ENCODE results near the gene GPRC5B.

GPRC5B gene

DNA sequence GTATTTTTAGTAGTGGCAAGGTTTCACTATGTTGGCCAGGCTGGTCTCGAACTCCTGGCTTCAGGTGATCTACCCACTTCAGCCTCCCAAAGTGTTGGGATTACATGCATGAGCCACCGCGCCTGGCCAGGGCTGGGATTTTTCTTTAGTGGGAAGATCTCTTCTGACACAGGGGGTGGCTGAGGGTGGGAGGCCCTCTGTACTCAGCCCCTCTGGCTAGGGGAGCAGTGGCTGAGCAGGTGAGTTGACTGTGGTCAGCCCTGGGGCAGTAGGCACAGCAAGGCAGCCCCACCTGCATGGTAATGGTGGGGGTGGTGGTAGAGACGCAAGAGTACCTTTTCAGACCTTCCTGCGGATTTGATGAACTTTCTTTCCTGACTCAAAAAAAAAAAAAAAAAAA is 12.3 kb upstream of the GPRC5B start:
- DNase-seq: no peak

DNA sequence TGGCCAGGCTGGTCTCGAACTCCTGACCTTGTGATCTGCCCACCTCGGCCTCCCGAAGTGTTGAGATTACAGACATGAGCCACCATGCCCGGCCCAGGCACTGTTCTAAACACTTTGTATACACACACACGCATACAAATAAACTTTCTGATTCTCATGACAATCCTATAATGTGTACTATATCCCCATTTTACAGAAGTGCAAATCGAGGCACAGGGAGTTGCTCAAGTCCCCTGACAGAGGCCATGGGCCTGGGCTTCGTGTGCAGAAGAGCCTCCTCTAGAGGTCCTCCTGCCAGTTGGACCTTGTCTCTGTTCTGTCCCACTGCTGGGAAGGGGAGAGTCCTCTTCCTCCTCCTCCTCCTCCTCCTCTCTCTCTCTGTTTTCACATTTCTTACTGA is 9.9 kb upstream of the GPRC5B start:
- DNase-seq: no peak

DNA sequence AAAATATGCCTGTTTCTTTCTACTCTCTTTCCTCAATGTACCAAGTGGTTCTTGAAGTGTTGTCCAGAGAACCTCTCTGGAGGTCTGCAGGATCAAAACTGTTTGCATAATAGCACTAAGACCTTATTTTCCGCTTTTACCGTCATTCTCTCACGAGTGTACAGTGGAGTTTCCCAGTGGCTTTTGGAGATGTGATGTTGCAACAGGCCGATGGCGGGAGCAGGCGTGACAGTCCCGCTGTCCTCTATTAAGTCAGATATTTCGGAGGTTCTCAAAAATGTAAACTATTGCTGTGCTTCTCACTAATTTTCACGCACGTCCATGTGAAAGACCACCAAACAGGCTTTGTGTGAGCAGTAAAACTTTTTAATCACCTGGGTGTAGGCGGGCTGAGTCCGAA is 8.3 kb upstream of the GPRC5B start:
- DNase-seq: no peak

DNA sequence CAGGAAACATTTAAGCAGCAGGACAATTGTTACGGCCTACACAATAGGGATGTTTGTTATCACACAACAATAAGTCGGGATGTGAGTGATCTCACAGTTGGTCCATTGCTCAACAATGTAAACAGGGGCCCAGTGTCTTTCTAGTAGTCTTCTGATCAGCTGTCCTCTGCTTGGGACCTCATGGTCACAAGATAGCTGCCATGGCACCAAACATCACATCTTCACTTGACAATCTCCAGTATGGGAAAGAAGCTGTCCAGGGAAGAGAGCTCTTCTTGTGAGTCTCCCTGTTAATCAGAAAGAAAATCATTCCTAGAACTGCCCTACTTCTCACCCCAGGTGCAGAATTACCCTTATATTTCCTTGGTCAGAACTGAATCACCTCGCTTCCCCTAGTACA is 6.3 kb upstream of the GPRC5B start:
- no peak for DNase-seq

DNA sequence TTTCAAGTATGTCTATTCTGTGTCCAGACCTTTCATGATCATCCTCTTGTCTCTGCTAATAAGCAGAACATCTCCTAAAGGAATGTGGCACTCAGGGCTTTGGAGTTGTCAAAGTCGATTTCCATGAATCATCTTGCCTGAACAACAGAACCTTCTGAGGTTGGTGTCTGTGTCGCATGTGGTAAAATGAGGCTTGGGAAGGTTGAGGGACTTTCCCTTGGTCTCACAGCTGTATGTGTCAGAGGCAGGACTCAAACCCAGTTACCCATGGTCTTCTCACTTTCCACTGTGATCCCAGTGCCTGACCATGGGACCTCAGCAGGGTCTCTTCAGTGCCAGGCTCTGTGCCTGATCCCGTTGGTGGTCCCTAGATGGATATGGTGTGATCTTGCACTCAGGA is 4.2 kb upstream of the GPRC5B start:
- DNase-seq: no peak

DNA sequence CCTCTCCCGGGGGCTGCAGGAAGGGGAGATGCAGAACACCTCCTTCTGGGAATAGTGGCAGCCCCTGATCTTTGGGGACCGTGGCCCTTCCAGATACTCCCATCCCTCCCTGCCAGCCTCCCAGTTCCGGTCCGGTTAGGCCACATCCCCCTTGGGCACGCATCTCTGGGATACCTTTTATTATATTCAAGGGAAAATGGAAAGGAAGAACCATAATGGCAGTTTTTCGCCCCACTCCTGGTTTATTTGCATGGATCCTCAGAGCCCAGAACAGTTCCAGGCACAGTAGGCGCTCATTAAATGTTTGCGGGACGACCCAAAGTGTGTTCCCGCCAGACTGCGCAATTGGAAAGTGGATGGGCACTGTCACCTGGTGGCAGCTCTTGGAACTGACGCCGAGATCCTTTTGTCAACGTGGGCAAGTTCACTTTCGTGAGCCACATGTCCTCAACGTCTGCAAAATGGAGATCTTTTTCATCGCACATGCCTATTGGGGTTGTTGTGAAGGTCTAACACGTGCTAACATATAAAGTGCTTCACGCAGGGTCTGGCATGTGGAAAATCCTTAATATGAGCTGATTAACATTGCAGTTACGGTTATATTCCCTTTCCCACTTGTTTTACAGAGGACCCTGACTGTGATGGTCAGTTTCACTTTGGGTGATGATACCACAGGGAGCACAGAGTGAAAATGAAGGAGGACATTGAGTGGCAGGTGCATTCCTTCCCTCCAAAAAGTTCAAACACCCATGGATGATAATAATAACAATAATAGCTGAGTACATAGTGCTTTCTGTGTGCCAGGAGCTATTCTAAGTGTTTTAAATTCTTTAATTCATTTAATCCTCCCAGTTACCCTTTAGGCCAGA is 1.7 kb upstream of the GPRC5B start:
- no peak for DNase-seq

DNA sequence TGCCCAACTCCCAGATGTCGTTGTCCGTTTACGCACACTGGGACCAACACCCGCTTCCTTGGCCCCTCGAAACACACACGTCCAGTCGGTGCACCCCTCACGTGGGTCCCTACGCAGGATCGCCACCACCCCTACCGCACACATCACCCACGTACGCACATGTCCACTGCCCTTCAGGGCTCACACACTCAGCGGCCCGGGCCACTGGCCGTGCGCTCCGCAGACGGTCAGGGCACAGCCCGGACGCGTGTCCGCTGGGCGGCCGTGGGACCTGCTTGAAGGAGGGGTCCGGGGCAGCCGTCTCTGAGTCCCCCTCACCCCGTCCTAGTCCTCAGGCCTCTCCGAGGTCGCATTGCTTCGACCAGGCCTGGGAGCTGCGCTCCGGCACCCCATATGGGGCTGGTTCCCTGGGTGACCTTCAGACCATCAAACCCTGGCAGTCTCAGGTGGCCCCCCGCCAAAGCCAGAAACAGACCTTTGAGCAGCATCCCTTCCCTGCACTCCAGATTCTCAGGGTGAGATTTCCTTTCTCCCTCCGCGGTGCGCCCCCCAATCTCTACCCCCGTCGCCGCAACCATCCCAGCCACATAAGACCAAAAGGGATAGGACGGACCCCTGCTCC is 914 bp upstream of the GPRC5B start:
- no peak for DNase-seq

DNA sequence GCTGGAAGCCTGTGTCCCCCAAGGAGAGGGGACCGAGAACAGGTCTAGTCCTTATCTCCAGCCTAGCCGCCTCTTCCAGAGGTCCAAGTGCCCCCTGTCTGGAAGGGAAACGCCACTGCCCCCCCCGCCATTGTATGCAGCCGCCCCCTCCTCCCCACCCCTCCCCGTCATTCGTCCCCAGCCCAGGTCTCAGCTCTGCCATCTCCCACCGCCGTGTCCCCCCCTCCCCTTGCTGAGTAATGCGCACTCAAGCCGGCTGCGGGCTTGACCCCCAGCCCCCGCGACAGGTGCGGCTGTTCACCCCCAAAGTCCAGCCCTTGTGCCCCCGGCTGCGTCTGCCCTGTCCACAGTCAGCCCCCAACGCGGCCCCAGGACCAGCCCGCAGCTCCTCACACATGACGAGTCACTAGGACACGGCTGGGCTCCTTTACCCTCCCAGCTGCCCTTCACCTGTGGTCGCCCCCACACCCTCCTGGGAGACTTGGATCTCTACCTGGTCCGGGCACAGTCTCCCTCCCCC is 622 bp downstream of the GPRC5B start:
- DNase-seq: no peak

DNA sequence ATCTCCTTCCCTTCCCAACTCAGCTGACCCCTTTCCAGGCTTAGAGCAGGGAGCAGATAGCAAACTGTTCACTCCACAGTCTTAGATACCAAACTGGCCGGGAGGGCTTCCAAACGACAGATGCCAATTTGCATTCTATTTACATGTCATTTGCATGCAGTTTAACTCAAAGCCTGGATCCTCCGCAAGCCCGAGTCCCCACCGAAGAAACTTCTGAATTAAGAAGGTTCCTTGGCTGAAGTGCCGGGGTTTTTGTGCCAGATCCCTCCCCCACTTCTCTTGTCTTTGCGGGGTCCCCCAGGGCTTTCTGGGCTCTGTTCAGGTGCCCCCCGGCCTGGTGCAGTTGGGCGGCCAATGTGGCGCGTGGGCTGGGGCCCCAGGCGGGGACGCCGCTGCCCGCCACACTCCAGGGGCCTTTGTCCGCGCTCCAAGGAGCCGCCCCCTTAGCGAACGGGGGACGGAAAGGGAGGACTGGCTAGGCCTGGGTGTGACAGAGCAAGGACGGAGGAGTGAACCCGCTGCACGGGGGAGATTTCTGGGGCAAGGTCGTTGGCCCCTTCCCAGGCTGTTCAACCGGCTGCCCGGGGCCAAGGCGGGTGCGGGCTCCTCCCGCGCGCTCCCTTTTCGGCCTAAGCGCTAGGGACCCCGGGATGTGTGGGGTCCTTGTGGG is 1.2 kb downstream of the GPRC5B start:
- DNase-seq: no peak

DNA sequence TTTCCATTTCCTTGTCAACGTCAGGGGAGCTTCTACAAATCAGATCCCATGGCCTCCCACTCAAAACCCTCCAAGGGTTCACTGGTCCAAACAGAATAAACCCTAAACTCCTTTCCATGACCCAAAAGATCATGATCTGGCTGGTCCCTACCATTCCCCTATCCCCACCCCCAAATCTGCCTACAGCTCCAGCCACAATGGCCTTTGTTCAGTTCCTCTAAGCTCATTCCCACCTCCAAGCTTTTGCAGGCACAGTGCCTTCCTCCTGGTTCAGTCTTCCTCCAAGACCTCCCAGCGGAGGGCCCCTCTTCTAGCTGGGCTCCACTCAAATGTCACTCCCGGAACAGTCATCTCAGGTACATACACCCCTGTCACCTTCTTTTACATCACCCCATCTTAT is 2.0 kb downstream of the GPRC5B start:
- DNase-seq: no peak

DNA sequence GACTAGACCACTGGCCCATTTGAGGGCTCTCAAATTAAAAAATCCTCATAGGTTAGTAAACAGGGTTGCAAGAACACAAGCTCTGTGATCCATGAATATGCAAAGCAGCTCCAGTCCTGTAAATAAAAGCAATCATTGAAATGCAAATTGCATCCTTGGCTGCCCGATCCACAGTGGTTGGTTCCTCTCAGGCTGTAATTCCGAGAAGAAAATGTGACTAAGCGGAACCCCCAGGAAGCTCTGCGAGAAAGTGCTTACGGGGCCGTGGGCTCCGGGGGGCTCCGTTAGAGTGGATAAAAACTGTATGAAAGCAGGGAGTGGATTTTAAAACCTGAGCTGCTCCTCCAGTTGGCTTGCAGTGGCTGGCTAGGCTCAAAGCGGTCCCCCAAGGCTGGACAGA is 2.5 kb downstream of the GPRC5B start:
- DNase-seq: no peak

DNA sequence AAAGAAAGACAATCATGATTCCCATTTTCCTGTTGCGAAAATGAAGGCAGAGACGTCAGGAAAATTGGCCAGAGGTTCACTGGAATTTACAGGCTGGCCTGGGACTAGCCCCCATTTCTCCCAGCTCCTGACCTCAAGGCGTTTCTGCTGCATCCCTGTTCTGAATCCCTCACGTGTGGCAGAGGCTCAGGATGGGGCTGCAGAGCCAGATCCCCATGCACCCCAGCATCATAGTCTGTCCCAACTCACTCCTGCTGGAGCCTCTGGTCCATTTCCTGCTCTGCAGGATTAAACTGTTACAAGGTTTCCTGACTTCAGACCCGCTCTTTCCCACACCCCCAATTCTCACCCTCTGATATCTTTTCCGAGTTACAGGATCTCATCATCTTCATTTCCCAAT is 2.9 kb downstream of the GPRC5B start:
- DNase-seq: no peak

DNA sequence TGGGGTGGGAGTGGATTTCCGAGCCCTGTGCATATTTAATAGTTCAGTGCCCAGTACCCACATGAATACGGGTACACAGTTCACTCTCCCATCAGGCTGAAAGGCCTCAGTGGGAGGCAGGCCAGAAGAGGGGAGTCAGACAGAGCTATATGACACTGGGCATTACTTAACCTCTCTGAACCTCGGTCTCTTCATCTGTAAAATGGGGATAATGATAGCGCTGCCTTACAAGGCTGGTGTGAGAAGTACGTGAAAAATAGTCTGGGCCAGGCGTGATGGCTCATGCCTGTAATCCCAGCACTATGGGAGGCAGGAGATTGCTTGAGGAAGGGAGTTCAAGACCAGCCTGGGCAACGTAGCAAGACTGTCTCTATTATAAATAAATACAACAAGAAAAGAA is 3.6 kb downstream of the GPRC5B start:
- DNase-seq: no peak

DNA sequence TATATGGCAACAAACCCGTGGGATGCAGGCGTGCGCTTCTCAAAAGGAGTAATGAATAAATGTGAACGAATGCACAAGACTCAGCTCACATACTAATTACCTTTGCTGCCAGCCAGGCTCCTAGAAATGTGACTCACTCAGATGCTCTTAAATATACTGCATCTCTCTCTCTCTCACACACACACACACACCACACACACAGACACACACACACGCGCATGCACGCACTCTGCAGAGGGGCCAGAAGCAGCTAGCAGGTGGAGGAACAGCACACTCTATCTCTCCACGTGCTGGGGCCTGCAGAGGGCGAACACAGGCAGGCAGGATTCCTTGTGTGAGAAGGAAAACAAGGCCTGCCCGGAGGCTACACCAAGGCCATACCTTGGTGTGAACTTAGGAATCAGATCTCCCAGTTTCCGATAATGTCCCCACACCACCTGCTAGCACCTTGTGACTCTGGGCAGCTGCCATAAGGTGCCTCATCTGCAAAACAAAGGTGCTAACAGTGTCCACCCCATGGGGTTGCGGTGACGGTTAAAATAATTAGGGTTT is 5.3 kb downstream of the GPRC5B start:
- DNase-seq: no peak

DNA sequence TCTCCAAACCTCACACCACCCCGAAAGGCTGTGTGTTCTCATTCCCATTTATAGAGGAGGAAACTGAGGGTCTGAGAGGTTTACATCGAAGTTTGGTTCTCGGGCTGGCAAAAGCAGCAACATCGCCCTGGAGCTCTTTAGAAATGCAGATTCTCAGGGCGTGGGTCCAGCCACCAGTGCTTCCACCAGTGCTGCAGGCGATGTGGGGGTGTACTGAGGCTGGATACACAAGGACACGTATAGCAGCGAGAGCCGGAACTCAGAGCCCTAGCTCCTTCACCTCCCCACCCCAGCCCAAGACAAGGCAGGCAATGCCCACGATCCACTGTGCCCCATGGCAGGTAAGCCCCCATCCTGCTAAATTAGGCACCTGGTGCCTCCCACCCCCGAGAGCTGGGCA is 5.9 kb downstream of the GPRC5B start:
- DNase-seq: no peak

DNA sequence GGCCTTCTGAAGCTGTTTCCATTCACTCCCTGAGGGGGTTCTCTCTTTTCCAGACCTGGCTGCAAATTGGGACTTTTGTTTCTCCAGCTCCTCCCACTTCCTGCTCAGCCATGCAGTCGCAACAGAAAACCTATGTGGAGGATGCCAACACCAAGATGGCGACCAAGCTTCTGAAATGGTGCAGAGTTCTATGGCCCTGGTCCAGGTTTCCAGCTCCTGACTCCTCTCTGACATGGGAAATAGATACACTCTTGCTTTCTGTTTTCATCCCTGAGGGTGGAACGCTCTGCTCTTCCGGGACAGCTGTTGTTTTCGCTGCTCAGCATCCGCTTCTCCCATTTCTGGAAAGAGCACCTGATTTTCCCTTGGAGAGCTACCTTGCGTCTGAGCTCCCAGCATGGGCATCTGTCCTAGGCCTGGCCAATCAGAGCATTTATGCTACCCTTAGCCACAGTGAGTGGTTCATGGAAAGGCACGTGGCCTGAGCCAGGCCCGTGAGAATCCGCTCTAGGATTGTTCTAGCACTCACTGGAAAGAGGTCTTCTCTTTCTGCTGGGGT is 8.1 kb downstream of the GPRC5B start:
- no peak for DNase-seq

DNA sequence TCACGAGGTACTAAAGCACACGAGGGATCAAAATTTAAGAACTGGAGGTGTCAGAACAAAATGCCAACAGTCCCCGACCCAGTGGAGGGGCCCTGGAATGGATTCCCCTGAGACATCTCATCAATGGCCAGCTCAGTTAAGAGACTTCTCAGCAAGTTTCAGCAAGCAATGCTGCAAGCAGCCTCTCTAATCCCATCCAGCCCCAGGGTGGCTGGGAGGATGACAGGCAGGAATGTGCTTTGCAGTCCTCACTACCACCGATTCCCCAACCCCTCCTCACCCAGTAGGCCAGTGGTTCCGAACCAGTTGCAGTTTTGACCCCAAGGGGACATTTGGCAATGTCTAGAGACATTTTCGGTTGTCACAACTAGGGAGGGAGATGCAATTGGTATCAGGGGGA is 8.7 kb downstream of the GPRC5B start:
- no peak for DNase-seq

DNA sequence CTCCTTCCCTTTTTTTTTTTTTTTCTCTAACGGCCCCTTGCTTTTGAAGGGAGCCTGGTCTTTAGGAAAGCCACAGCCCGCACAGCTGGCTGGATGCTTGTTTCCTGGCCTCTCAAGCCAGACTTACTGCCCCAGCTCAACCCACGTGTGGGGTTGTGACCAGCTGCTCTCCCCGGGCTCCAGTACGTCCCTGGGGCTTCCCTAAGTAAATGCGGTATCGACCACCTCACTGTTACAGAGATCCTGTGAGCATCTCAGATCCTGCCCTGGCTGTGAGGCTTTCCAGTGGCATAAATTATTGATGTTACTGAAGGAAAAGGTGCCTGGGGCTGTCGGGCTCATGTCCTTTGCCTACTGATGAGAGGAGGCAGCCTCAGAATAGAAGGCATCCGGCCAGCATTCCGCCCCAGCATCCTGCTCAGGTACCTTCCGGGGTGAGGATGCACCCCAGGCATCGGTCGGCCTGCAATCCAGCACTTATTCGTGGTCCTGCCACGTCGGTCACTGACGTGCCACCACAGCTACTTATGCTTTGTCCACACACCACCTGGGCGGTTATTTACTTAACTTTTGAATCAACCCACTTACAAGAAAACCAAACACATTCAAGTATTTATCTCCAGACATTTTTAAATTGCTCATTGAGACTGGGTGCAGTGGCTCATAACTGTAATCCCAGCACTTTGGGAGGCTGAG is 9.6 kb downstream of the GPRC5B start:
- DNase-seq: no peak

DNA sequence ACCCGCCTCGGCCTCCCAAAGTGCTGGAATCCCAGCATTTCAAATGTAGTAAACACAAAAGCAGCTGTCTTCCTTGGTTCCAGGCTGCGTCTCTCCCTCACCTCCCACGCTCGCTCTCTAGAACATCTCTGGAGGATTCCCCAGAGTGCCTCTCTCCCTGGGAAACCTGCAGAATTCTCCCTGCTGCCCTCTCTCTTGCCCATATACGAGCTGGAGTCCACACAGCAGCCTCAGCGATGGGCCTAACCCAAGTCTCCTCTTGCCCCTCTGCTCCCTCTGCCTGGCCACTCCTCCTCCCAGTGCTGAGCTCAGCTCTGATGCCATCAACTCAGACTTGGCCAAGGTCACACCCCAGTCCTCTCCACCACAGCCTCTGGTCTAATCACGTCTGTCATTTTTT is 10.6 kb downstream of the GPRC5B start:
- DNase-seq: no peak

DNA sequence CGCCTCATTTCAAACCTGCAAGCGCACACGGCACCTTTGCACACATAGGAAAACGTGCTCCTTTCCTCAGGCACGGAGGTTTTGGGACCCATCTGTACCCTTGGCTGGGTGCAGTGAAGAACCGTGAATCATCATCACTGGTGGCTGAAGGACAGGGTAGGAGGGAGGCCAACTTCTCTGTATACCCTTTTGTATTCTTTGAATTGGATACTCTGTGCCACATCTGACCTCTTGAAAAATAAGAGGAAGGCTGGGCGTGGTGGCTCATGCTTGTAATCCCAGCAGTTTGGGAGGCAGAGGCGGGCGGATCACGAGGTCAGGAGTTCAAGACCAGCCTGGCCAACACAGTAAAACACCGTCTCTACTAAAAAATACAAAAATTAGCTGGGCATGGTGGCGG is 11.7 kb downstream of the GPRC5B start:
- no peak for DNase-seq

DNA sequence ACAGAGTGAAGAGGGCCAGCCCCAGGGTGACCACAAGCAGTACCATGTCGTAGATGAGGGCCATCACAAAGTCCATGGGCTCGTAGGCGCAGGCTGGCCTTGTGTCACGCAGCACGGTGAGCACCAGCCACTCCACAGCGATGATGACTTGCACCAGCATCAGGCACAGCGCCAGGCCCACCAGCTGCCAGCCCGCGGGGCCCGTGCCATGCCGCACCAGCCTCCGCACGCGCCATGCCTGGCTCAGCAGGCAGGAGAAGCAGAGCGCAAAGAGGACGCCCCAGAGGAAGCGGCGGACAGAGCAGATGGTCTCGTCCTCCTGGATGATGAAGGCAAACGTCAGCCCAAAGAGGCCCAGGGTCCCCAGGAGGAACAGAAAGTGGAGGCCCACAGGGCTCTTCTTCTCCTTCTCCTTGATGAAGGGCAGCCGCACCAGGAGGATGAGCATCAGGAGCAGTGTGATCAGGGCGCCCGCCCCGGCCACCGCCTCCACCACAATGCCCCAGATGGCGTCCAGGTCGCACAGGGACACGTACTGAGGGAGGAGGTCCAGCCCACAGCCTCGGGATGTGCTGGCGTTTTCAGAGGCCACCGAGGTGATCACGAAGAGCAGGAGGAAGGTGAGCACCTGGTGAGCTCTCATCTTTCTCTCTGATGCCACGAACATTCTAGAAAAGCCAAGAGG is 12.3 kb downstream of the GPRC5B start:
- no peak for DNase-seq

DNA sequence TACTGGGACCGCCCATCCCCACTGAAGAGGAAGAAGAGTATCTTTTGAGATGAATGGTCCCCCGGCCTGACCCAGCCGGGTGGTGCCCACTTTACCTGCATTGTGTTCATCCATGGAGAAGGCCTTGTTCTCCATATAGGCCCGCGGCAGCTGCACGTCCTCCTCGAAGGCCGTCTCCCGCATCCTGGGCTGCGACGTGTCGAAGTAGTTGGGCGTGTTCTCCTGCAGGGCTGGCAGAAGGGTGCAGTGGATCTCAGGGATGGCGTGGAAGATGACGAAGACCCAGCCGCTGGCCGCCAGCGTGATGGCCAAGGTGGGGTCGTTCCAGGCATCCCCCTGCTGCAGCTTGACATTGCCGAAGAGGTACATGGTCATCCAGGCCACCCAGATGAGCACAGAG is 12.9 kb downstream of the GPRC5B start:
- DNase-seq: no peak
